Measurements from ENCODE around the gene HOGA1. TPM values are rescaled to one million over a fixed set of nuclear protein-coding genes. Genes with fewer than 3 reads are reported as not detected.
A peak's percentile ranks its signal among the peaks of the same experiment; 100 is the strongest.

The HOGA1 gene
- total RNA-seq, 2 donors from 2014 or later: 1.0 to 2.7 TPM

GRCh38 chr10:97570789-97571471 lies 13.3 kb upstream of the HOGA1 start:
- Histone ChIP-seq H3K36me3 (no peaks in the 10 kb centered on the region), H3K27me3 (replicated peaks; ENCODE audit: insufficient read depth) (no peaks in the 10 kb centered on the region), H3K27ac (no peak overlapping the region), H3K4me3 (no peak overlapping the region), H3K9me3 (no peaks in the 10 kb centered on the region), H3K4me1 (replicated peaks) (no peaks in the 10 kb centered on the region)
- intact Hi-C loops (cut with DNase I): no loop called here
- 54% methylated on average over 5 of the region's 5 CpGs for WGBS
- TF ChIP-seq POLR2A (IDR thresholded peaks at IDR 0.05): no peak
- no peak for DNase-seq (ENCODE audit: low spot score)

- Histone ChIP-seq H3K27ac (peak overlapping the region; percentile 50 to 55), H3K27me3 (replicated peaks; ENCODE audit: insufficient read depth) (no peaks in the 10 kb centered on the region)
Observed at GRCh38 chr10:97571622-97572021, 12.6 kb upstream of the HOGA1 start.

GRCh38 chr10:97572214-97572989 lies 11.8 kb upstream of the HOGA1 start, which contains the start of gene ANKRD2:
Gene ANKRD2, plus strand, starts transcription at chr10:97572779. Its CDS starts 10 bp downstream, at chr10:97572789.
- DNase-seq (ENCODE audit: low spot score): peak; percentile 74
- Histone ChIP-seq H3K9me3 (no peaks in the 10 kb centered on the region), H3K36me3 (no peaks in the 10 kb centered on the region), H3K27ac (peak within 1 kb of the TSS; percentile 50 to 55), H3K4me3 (no peak within 1 kb of the TSS), H3K4me1 (replicated peaks) (no peaks in the 10 kb centered on the region), H3K27me3 (replicated peaks; ENCODE audit: insufficient read depth) (no peaks in the 10 kb centered on the region)
- WGBS: 67% methylated on average over 16 of the region's 16 CpGs
- TF ChIP-seq CTCF (IDR thresholded peaks at IDR 0.05) (peak; percentile 47 to 90 (median 73)), POLR2AphosphoS5 (IDR thresholded peaks at IDR 0.05) (peak; percentile 33), POLR2A (IDR thresholded peaks at IDR 0.05) (no peak)
- intact Hi-C loops (cut with DNase I): loop anchor here (2.0 kb wide), 1 partner anchor 40 kb away; no protein-coding TSS in a partner anchor

More at GRCh38 chr10:97571622-97572021, 12.6 kb upstream of the HOGA1 start:
- TF ChIP-seq POLR2AphosphoS5 (IDR thresholded peaks at IDR 0.05) (peak; percentile 64), POLR2A (IDR thresholded peaks at IDR 0.05) (no peak)
- intact Hi-C loops (cut with DNase I): loop anchor here (2.0 kb wide), 1 partner anchor 41 kb away; no protein-coding TSS in a partner anchor
- no peak overlapping the region for H3K4me3 ChIP-seq
- DNase-seq (ENCODE audit: low spot score): peak; percentile 49
- no peaks in the 10 kb centered on the region for H3K36me3 ChIP-seq
- no peaks in the 10 kb centered on the region for H3K9me3 ChIP-seq
- 62% methylated on average over 3 of the region's 3 CpGs for WGBS
- no peaks in the 10 kb centered on the region for H3K4me1 ChIP-seq (replicated peaks)

- Histone ChIP-seq H3K27me3 (replicated peaks; ENCODE audit: insufficient read depth) (no peaks in the 10 kb centered on the region), H3K4me1 (replicated peaks) (no peaks in the 10 kb centered on the region), H3K36me3 (no peaks in the 10 kb centered on the region), H3K4me3 (no peak overlapping the region), H3K27ac (peak overlapping the region in 1 of 2 donors; percentile 55), H3K9me3 (no peaks in the 10 kb centered on the region)
- TF ChIP-seq POLR2AphosphoS5 (IDR thresholded peaks at IDR 0.05) (no peak), POLR2A (IDR thresholded peaks at IDR 0.05) (no peak), CTCF (IDR thresholded peaks at IDR 0.05) (no peak)
- intact Hi-C loops (cut with DNase I): loop anchor here (2.0 kb wide), 1 partner anchor 40 kb away; no protein-coding TSS in a partner anchor
- 95% methylated on average over 2 of the region's 2 CpGs for WGBS
- DNase-seq (ENCODE audit: low spot score): no peak
Observed at GRCh38 chr10:97573021-97573420, 11.2 kb upstream of the HOGA1 start.

GRCh38 chr10:97573672-97574071 lies 10.5 kb upstream of the HOGA1 start:
- H3K9me3 ChIP-seq: no peaks in the 10 kb centered on the region
- no peaks in the 10 kb centered on the region for H3K27me3 ChIP-seq (replicated peaks; ENCODE audit: insufficient read depth)
- intact Hi-C loops (cut with DNase I): loop anchor here (2.0 kb wide), 1 partner anchor 39 kb away; no protein-coding TSS in a partner anchor
- no peak overlapping the region for H3K27ac ChIP-seq
- no peak for TF ChIP-seq CTCF (IDR thresholded peaks at IDR 0.05)
- no peak for DNase-seq (ENCODE audit: low spot score)
- H3K36me3 ChIP-seq: no peaks in the 10 kb centered on the region
- no peaks in the 10 kb centered on the region for H3K4me1 ChIP-seq (replicated peaks)
- WGBS: 46% methylated on average over 2 of the region's 2 CpGs
- no peak overlapping the region for H3K4me3 ChIP-seq
